ENCODE measurements around the gene PLA2G6. TPM values are rescaled to one million over a fixed set of nuclear protein-coding genes. Genes with fewer than 3 reads are reported as not detected.

PLA2G6 gene
- total RNA-seq, 3 donors from 2014 or later, result 41.1 to 68.1 (median 59.3) TPM

GRCh38 chr22:38228326-38228872 lies 46.8 kb upstream of the PLA2G6 start:
- Histone ChIP-seq H3K9me3 (no peaks in the 10 kb centered on the region), H3K27ac (peak overlapping the region; percentile 96 to 99), H3K4me3 (peak overlapping the region in 1 of 3 donors; percentile 19), H3K4me1 (peaks cover 11 to 23% of the 10 kb centered on the region in 2 donors), H3K27me3 (peaks cover 0 to 3% of the 10 kb centered on the region in 2 donors), H3K36me3 (no peaks in the 10 kb centered on the region)
- no peak for DNase-seq (ENCODE audit: low spot score in 2 of 2)
- no peak for TF ChIP-seq CTCF (IDR thresholded peaks at IDR 0.05)
- no peak for TF ChIP-seq POLR2AphosphoS5 (IDR thresholded peaks at IDR 0.05)
- intact Hi-C loops (cut with DNase I; ENCODE audit: low total_unique reads), result no loop called here

GRCh38 chr22:38226853-38227649 lies 45.4 kb upstream of the PLA2G6 start:
- no peak for TF ChIP-seq CTCF (IDR thresholded peaks at IDR 0.05)
- no peak for TF ChIP-seq POLR2A (IDR thresholded peaks at IDR 0.05)
- no peak for TF ChIP-seq POLR2AphosphoS5 (IDR thresholded peaks at IDR 0.05)
- Histone ChIP-seq H3K27me3 (peaks cover 0 to 3% of the 10 kb centered on the region in 2 donors), H3K4me1 (peaks cover 14 to 23% of the 10 kb centered on the region in 2 donors), H3K9me3 (no peaks in the 10 kb centered on the region), H3K4me3 (no peak overlapping the region), H3K36me3 (no peaks in the 10 kb centered on the region), H3K27ac (peak overlapping the region; percentile 96 to 99)
- DNase-seq (ENCODE audit: low spot score in 2 of 2), result no peak
- intact Hi-C loops (cut with DNase I; ENCODE audit: low total_unique reads), result no loop called here

- no peak for TF ChIP-seq POLR2AphosphoS5 (IDR thresholded peaks at IDR 0.05)
- TF ChIP-seq POLR2A (IDR thresholded peaks at IDR 0.05), result no peak
- peak in 1 of 3 donors; percentile 36 for TF ChIP-seq CTCF (IDR thresholded peaks at IDR 0.05)
- no peaks in the 10 kb centered on the region for H3K36me3 ChIP-seq
- intact Hi-C loops (cut with DNase I; ENCODE audit: low total_unique reads), result no loop called here
- H3K27ac ChIP-seq, result peak overlapping the region; percentile 96 to 97
- H3K27me3 ChIP-seq, result peaks cover 0 to 3% of the 10 kb centered on the region in 2 donors
- no peaks in the 10 kb centered on the region for H3K9me3 ChIP-seq
- peaks cover 18 to 33% of the 10 kb centered on the region in 2 donors for H3K4me1 ChIP-seq
- DNase-seq (ENCODE audit: low spot score in 2 of 2), result no peak
- H3K4me3 ChIP-seq, result peak overlapping the region in 1 of 3 donors; percentile 3
Measured at GRCh38 chr22:38223289-38223960, 41.8 kb upstream of the PLA2G6 start.

- peak; percentile 77 to 82 for DNase-seq (ENCODE audit: low spot score in 2 of 2)
- H3K36me3 ChIP-seq, result no peaks in the 10 kb centered on the region
- TF ChIP-seq POLR2A (IDR thresholded peaks at IDR 0.05) (no peak), CTCF (IDR thresholded peaks at IDR 0.05) (no peak), POLR2AphosphoS5 (IDR thresholded peaks at IDR 0.05) (peak; percentile 13 to 68 (median 14))
- H3K4me3 ChIP-seq, result no peak overlapping the region
- H3K27me3 ChIP-seq, result peaks cover 0 to 3% of the 10 kb centered on the region in 2 donors
- H3K4me1 ChIP-seq, result peaks cover 18 to 32% of the 10 kb centered on the region in 2 donors
- peak overlapping the region; percentile 96 to 97 for H3K27ac ChIP-seq
- no peaks in the 10 kb centered on the region for H3K9me3 ChIP-seq
- intact Hi-C loops (cut with DNase I; ENCODE audit: low total_unique reads), result no loop called here
Measured at GRCh38 chr22:38222797-38223119, 41.1 kb upstream of the PLA2G6 start.

Measured in breast epithelium (tissue), 4 donors.